Neural progenitor cell (in vitro differentiated cells): ENCODE measurements around the gene VWA5B1. TPM values are rescaled to one million over a fixed set of nuclear protein-coding genes. Genes with fewer than 3 reads are reported as not detected.

Experiments used
- DNase-seq: peaks from one replicate; pipeline ENCODE4 v3.0.0-alpha.2; 2016; ENCODE audit warnings: low spot score
- H2AFZ ChIP-seq: fragments of 200-600 bp; sonication (generic); replicated peaks from 2 replicates; pipeline ENCODE4 v1.6.1; 2016; ENCODE audit warnings: antibody characterized with exemption
- H3F3A ChIP-seq: fragments of 200-600 bp; sonication (generic); 2 replicates; pipeline ENCODE4 v1.6.1; 2016; ENCODE audit warnings: antibody characterized with exemption, low read depth
- H3K27ac ChIP-seq: fragments of 200-600 bp; sonication (generic); 2 replicates; pipeline ENCODE4 v1.5.1; 2016; ENCODE audit warnings: mild to moderate bottlenecking
- H3K27me3 ChIP-seq: fragments of 200-600 bp; sonication (generic); 2 replicates; pipeline ENCODE4 v1.6.1; 2016; ENCODE audit warnings: mild to moderate bottlenecking, moderate library complexity
- H3K36me3 ChIP-seq: fragments of 200-600 bp; sonication (generic); 2 replicates; pipeline ENCODE4 v1.5.1; 2016
- H3K4me1 ChIP-seq: fragments of 200-600 bp; sonication (generic); 2 replicates; pipeline ENCODE4 v1.6.1; 2016; ENCODE audit warnings: mixed run types
- H3K4me2 ChIP-seq: fragments of 200-600 bp; sonication (generic); 2 replicates; pipeline ENCODE4 v1.6.1; 2016
- H3K4me3 ChIP-seq: fragments of 200-600 bp; sonication (generic); 2 replicates; pipeline ENCODE4 v1.5.1; 2016
- H3K79me2 ChIP-seq: fragments of 200-600 bp; sonication (generic); 2 replicates; pipeline ENCODE4 v1.6.1; 2016; ENCODE audit warnings: low read depth
- H3K9ac ChIP-seq: fragments of 200-600 bp; sonication (generic); 2 replicates; pipeline ENCODE4 v1.6.1; 2016
- H3K9me3 ChIP-seq: fragments of 200-600 bp; sonication (generic); 2 replicates; pipeline ENCODE4 v1.5.1; 2016; ENCODE audit warnings: low read depth
- H4K20me1 ChIP-seq: fragments of 200-600 bp; sonication (generic); 2 replicates; pipeline ENCODE4 v1.6.1; 2016; ENCODE audit warnings: low read depth
- H3K27ac Mint-ChIP-seq: 3 replicates; pipeline ENCODE4 v1.8.0; 2021; ENCODE audit warnings: mixed read lengths
- H3K27me3 Mint-ChIP-seq: 2 replicates; pipeline ENCODE4 v1.8.0; 2022; ENCODE audit warnings: low read depth, mild to moderate bottlenecking, inconsistent platforms, moderate library complexity, mixed read lengths; ENCODE audit not compliant: insufficient read depth
- H3K36me3 Mint-ChIP-seq: 3 replicates; pipeline ENCODE4 v1.8.0; 2021; ENCODE audit warnings: mixed read lengths
- H3K4me1 Mint-ChIP-seq: 3 replicates; pipeline ENCODE4 v1.8.0; 2021; ENCODE audit warnings: mixed read lengths
- H3K4me3 Mint-ChIP-seq: 3 replicates; pipeline ENCODE4 v1.8.0; 2021; ENCODE audit warnings: mild to moderate bottlenecking, moderate library complexity, mixed read lengths
- H3K9me3 Mint-ChIP-seq: 3 replicates; pipeline ENCODE4 v1.8.0; 2020; ENCODE audit warnings: mixed read lengths
- EZH2 ChIP-seq: fragments of 200-600 bp; sonication (generic); IDR thresholded peaks from 2 replicates; pipeline ENCODE4 v1.6.1; 2017; ENCODE audit warnings: antibody characterized with exemption, mild to moderate bottlenecking, moderate library complexity
- EZH2phosphoT487 ChIP-seq: fragments of 200-600 bp; sonication (generic); IDR thresholded peaks from 2 replicates; pipeline ENCODE4 v1.6.1; 2017; ENCODE audit warnings: antibody characterized with exemption
- total RNA-seq: library from RNA; depleted of rRNA; stranded (reverse); fragments of >200 nt; gene quantifications from 2 replicates; pipeline ENCODE4 v1.2.3, GENCODE V29; 2015; ENCODE audit warnings: low replicate concordance
- TF ChIP-seq, protein P1 (sequence below): fragments of 200-600 bp; sonication (generic); IDR thresholded peaks from 2 replicates; pipeline ENCODE4 v1.5.1; 2017; ENCODE audit warnings: antibody characterized with exemption, mild to moderate bottlenecking

Gene VWA5B1
- total RNA-seq, 1 donor from 2014 or later: not detected

DNA sequence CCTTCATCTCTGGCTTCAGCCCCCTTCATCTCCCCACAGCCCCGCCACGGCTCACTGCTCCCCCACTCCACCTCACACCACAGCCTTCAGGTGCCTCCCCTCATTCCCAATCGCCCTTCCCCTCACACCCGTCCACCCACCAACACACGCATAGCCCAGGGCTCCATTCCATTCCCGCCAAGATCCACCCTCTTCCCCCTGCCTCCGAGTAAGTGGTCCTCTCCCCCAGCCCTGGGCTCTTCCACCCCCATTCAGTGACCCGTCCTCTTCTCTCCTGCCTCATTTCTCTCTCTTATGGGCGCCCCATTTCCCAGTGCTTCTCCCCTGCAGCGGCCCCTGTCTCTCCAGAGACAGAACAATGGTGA is 53.2 kb downstream of the VWA5B1 start:
- Mint-ChIP-seq H3K9me3 (peaks cover 10% of the 10 kb centered on the region), H3K4me1 (peaks cover 16% of the 10 kb centered on the region), H3K36me3 (peaks cover 2% of the 10 kb centered on the region), H3K27ac (no peak overlapping the region), H3K27me3 (peaks cover 7% of the 10 kb centered on the region), H3K4me3 (peak overlapping the region; percentile 66)
- Histone ChIP-seq H3K36me3 (no peaks in the 10 kb centered on the region), H2AFZ (peak overlapping the region; percentile 96), H3K27me3 (peaks cover 31% of the 10 kb centered on the region), H3K4me3 (peak overlapping the region; percentile 42), H3K4me1 (peaks cover 7% of the 10 kb centered on the region), H3K27ac (no peak overlapping the region), H3K9me3 (no peaks in the 10 kb centered on the region), H3F3A (peaks cover 14% of the 10 kb centered on the region), H4K20me1 (no peaks in the 10 kb centered on the region), H3K4me2 (peak overlapping the region; percentile 75), H3K79me2 (no peaks in the 10 kb centered on the region), H3K9ac (no peak overlapping the region)
- no peak for DNase-seq
- TF ChIP-seq EZH2 (no peak), EZH2phosphoT487 (no peak)
- TF ChIP-seq, protein P1, sequence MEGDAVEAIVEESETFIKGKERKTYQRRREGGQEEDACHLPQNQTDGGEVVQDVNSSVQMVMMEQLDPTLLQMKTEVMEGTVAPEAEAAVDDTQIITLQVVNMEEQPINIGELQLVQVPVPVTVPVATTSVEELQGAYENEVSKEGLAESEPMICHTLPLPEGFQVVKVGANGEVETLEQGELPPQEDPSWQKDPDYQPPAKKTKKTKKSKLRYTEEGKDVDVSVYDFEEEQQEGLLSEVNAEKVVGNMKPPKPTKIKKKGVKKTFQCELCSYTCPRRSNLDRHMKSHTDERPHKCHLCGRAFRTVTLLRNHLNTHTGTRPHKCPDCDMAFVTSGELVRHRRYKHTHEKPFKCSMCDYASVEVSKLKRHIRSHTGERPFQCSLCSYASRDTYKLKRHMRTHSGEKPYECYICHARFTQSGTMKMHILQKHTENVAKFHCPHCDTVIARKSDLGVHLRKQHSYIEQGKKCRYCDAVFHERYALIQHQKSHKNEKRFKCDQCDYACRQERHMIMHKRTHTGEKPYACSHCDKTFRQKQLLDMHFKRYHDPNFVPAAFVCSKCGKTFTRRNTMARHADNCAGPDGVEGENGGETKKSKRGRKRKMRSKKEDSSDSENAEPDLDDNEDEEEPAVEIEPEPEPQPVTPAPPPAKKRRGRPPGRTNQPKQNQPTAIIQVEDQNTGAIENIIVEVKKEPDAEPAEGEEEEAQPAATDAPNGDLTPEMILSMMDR: no peak

DNA sequence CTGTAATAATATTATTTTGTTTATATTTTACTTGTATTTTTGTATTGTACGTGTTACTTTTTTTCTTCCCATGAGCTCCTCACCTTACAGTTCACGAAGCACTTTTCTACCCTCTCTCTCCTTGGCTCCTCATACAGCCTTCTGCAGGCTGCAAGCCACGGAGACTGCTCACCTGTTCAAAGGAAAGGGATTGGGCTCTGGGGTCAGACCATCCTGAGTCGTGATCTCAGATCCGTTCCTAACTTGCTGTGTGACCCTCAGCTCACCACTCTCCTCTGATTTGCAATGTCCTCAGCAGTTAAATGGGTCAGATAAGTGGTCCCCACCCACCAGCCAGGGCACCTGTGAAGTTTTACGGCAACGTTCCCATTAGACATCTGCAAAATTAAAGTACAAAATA is 54.1 kb downstream of the VWA5B1 start:
- H3K9ac ChIP-seq: no peak overlapping the region
- no peaks in the 10 kb centered on the region for H3K79me2 ChIP-seq
- Mint-ChIP-seq H3K4me3 (no peak overlapping the region), H3K4me1 (peaks cover 14% of the 10 kb centered on the region), H3K27ac (peak overlapping the region; percentile 35), H3K9me3 (peaks cover 10% of the 10 kb centered on the region), H3K27me3 (peaks cover 7% of the 10 kb centered on the region), H3K36me3 (peaks cover 2% of the 10 kb centered on the region)
- H3F3A ChIP-seq: peaks cover 12% of the 10 kb centered on the region
- H4K20me1 ChIP-seq: no peaks in the 10 kb centered on the region
- no peak for DNase-seq
- H3K4me3 ChIP-seq: no peak overlapping the region
- TF ChIP-seq, protein P1: no peak
- no peak for TF ChIP-seq EZH2
- no peak for TF ChIP-seq EZH2phosphoT487
- H3K4me1 ChIP-seq: peaks cover 7% of the 10 kb centered on the region
- peaks cover 31% of the 10 kb centered on the region for H3K27me3 ChIP-seq
- no peak overlapping the region for H3K4me2 ChIP-seq
- H3K9me3 ChIP-seq: no peaks in the 10 kb centered on the region
- H3K27ac ChIP-seq: no peak overlapping the region
- H2AFZ ChIP-seq: no peak overlapping the region
- H3K36me3 ChIP-seq: no peaks in the 10 kb centered on the region

DNA sequence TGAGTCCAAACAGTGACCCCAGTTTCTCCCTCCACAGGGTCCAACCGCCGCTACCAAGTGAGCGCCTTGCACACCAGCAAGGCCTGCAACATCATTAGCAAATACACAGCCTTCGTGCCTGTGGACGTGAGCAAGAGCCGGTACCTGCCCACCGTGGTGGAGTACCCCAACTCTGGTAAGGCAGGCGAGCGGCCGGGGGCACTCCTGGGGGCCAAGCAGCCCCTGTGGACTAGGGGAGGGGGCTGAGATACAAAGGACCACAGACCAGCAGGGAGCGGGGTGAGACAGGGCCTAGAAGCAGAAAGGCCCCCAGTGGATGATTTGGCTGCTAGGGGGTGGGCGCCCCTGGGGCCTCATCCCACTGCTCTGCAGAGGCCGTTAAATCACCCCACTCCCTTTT is 54.7 kb downstream of the VWA5B1 start:
- Histone ChIP-seq H3K36me3 (no peaks in the 10 kb centered on the region), H3K9ac (no peak overlapping the region), H3K9me3 (no peaks in the 10 kb centered on the region), H3K4me3 (no peak overlapping the region), H3F3A (peaks cover 6% of the 10 kb centered on the region), H2AFZ (no peak overlapping the region), H3K27ac (no peak overlapping the region), H3K4me2 (no peak overlapping the region), H3K79me2 (no peaks in the 10 kb centered on the region), H4K20me1 (no peaks in the 10 kb centered on the region), H3K4me1 (peaks cover 7% of the 10 kb centered on the region), H3K27me3 (peaks cover 31% of the 10 kb centered on the region)
- Mint-ChIP-seq H3K36me3 (peaks cover 2% of the 10 kb centered on the region), H3K27me3 (peaks cover 7% of the 10 kb centered on the region), H3K4me1 (peaks cover 7% of the 10 kb centered on the region), H3K27ac (no peak overlapping the region), H3K9me3 (peaks cover 10% of the 10 kb centered on the region), H3K4me3 (no peak overlapping the region)
- no peak for DNase-seq
- TF ChIP-seq EZH2 (no peak), EZH2phosphoT487 (no peak)
- TF ChIP-seq, protein P1: no peak
